ENCODE data around the gene RDH14.

The RDH14 gene, protein sequence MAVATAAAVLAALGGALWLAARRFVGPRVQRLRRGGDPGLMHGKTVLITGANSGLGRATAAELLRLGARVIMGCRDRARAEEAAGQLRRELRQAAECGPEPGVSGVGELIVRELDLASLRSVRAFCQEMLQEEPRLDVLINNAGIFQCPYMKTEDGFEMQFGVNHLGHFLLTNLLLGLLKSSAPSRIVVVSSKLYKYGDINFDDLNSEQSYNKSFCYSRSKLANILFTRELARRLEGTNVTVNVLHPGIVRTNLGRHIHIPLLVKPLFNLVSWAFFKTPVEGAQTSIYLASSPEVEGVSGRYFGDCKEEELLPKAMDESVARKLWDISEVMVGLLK

DNA sequence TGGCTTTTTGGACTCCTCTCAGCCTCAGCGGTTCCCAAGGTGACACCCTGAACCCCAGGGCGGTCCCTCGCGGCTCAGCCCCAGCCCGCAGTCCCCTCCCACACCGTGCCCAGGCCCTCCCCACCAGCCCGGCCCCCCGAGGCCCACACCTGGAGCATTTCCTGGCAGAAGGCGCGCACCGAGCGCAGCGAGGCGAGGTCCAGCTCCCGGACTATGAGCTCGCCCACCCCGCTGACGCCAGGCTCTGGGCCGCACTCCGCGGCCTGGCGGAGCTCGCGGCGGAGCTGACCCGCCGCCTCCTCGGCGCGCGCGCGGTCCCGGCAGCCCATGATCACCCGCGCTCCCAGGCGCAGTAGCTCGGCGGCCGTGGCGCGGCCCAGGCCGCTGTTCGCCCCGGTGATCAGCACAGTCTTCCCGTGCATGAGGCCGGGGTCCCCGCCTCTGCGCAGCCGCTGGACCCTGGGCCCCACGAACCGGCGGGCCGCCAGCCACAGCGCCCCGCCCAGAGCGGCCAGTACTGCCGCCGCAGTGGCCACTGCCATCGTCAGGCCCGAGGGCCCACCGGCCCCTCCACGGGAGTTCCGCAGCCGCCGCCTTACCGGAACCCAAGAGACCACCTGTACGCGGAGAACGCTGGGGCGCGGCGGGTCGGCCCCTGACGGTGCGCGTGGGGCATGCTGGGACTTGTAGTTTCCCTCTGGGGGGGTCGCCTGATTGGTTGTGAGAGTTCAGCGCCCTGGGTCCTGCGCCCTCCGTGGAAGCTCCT lies at the start of gene RDH14:
TSS of gene RDH14 (minus strand) at position 623 of the 766 bp plus-strand sequence. CDS start at position 542, 81 bp downstream.
- peak; percentile 68 for DNase-seq (ENCODE audit: low spot score)

DNA sequence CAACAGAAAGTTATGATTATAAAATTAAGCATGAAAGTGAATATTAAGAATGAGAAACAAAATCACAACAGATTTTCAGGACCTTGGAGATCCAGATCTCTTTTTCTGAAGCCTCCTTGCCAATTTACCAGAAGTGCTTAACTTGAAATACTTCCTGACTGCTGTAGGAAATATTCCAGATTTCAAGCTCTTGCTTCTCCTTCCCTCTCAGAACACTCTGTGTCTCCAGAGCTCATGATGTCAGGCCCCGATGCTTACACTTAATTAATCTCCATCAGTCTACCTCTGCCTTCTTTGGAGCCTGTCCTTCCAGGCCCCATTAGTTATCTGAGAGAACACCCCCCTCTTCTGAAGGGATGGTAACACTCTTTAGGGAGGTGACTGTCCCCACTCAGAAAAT lies 49.6 kb upstream of the RDH14 start:
- DNase-seq (ENCODE audit: low spot score), result no peak

DNA sequence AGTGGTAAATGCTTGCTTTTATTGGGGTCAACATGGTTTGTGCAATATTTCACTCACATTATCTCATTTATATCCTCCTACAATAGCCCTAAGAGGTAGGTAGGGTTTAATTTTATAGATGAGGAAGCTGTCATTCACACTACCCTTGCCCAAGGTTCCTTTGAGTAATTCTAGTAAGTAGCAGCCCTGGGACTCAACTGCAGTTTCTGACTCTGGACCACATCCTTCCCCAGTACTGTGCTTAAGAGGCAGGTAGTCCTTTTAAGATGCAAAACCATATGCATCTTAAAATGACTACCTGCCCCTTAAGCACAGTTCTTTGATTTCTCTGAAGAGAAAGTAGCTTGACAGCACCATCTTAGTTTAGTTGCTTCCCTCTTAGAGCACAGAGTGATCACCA lies 44.7 kb upstream of the RDH14 start:
- no peak for DNase-seq (ENCODE audit: low spot score)

DNA sequence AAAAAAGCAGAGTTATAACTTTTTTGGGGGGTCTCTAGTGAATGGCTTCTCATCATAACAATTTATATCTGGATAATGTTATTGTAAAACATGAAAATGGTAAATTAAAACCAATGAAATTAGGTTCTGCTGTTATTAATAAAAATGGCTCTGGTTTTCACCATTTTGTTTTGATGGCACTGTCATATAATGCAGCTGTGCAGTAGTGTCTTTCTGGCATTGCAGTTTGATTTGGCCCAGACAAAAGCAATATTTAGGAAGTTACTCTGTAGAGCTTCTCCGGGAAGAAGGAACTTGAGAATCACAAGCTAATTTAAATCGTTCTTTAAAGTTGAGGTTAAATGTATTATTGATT lies 44.1 kb upstream of the RDH14 start:
- DNase-seq (ENCODE audit: low spot score), result no peak

DNA sequence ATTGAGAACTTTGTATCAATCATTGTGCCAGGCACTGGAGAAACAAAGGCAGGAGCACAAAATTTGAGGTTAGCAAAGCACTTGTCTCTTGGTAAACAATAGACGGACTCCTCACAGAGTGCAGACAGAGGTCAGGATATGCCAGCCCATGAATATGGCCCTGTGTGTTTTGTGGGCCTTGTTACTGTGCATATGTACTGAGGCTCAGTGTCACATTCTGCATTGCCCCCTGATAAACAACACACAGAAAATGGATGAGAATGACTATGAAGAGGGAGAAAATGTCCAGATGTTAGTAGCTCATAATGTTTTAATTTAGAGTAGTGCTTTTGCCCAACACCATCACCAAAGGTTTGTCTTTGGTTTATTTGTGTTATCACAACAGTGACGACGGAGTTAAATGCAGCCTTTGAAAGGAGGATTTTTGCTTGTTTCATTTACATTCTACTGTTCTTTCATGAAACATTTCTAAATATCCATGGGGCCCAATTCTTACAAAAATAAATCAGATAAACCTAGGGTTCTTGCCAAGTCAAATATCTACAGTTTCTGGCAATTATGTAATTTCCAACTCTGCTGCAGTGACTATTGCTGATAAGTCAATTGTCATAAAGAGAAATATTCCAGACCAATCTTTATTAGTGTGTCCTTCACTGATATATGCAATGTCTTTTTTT lies 43.5 kb upstream of the RDH14 start:
- no peak for DNase-seq (ENCODE audit: low spot score)

DNA sequence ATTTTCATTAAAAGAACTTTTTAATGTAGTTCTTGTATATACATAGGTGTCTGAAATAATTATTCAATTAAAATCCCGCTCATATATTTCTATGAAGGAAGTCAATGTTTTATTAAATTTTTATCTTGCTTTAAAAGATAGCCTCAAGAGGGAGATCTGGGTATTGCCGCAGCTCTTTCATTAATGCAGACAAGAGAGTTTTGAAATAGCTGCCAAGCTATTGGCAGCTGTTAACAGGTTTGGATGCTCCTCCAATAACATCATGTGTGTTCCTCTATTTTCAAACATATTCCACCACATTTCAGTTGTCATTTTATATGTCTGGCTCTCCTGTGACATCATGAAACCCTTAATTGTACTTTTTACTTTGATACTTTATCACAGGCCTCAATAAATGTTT lies 41.8 kb upstream of the RDH14 start:
- no peak for DNase-seq (ENCODE audit: low spot score)

DNA sequence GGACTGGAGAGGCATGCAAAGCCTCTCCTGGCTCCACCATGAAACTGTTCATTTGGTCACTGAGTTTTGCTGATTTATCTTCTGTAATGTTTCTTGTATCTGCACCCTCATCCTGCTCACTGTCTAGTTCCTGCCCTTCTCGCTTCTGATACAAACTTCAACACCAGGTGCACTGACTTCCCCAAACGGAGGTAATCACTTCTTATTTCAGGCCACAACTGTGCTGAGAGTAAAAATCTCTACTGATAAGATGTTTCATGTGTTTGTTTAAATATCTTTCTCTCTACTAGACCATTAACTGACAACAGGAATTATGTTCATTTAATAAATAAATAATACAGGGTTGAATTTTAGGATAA lies 39.8 kb upstream of the RDH14 start:
- DNase-seq (ENCODE audit: low spot score), result no peak

DNA sequence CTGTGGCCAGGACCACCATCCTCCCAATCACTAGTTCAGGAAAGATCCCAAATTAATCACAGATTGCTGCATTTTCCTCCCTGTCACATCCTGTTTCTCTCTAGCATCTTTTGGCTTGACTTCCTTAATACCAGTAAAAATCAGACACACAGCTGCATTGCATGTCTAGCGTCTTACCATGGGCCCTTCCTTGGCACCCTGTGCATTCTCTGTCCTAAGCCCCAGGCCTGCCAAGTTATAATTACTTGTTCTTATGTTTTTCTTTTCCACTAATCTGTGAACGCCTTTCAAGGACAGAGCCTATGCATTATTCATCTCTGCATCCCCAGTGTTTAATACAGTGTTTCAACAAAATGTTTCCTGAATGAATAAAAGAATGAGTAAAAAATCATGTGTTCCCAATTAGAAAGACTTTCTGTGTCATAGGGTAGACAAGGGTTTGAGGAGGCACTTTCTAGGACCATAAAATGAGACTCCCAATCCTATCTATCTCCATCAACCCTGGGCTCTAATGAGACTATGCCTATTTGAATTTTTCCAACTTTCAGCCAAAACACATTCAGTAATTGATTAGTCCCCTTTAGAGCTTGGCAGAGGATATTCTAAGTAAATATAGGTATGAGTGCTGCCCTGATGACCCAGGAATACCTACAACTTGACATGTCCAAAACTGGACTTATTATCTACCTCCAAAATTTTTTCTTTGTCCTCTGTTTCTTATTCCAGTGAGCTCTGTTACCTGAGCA lies 39.2 kb upstream of the RDH14 start:
- no peak for DNase-seq (ENCODE audit: low spot score)

DNA sequence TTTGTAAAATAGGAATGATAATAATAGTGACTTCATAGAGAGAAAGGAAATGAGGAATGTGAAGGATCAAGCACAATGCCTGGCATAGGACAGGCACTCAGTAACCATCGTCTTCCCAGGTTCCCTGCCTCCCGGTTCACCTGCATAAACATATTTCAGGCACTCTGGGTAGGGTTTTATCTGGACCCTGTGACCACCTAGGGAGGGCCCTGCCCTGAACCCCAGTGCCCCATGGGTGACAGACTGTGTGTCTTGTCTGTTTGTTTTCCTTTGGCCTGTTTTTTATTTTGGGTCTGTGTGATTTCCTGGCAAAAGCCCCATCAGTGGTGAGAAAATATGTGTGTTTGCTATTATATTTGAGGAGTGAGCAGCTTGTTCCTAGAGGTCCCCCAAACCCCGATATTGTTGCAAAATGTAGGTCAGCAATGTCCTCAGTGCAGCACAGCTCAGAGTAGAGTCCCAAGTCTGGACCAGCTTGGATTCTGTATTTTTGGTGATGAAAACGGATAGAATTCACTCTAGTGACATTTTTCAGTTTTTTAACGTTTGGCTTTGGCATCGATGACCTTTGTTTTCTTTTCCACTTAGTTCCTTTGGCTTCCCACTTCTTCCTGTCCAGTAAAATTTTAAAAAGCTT lies 38.5 kb upstream of the RDH14 start:
- DNase-seq (ENCODE audit: low spot score), result no peak

DNA sequence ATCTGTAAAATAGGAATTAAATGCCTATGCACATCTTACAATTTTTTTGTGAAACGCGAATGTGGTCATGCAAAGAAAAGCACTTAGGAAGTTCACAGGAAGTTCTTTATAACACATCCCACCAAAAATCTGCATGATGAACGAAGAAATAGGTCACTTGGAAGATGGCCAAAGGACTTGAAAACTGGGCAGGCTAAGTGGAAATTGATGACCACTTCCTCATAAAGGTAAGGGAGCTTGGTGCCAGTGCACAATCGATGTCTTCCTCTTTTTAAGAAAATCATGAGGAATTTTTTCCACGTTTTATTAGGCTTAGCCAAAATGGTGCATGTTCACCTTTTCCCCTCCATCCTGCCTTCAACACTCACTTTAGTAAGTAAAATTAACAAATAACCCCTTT lies 37.2 kb upstream of the RDH14 start:
- DNase-seq (ENCODE audit: low spot score), result no peak

DNA sequence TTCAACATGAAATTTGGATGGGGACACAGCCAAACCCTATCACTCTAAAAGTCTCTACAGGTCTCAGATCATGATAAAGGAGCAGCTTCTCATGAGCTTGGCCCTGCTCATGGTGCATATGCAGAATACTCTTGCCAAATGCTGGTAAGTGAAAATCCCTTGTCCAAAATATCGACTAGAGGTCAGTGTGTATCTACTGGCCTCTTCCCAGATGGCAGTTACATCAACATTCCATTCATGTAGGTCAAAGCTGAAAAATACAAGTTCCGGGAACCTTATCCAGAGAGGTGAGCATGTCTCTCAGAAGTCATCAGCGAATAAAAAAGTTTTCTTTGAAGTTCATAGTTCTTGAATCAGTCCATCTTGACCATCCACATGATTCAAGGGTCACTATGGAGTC lies 36.5 kb upstream of the RDH14 start:
- DNase-seq (ENCODE audit: low spot score), result no peak

DNA sequence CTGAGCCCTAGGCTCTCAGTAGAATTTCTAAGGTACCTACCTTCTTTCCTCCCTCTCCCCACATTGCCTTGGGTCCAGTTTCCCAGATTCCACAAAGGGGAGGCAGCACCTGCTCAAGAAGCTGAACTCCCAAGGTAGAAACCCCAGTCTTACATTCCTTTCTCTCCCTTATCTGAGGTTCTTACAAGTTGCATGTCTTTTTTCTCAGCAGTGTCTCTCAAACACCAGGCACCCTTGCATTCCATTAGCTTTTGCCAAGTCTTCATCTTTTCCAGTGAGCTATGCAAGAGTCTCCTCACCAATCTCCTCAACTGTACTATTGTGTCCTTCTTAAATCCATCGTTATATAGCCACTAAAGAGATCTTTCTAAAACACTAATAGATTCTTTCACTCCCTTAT lies 33.0 kb upstream of the RDH14 start:
- no peak for DNase-seq (ENCODE audit: low spot score)

DNA sequence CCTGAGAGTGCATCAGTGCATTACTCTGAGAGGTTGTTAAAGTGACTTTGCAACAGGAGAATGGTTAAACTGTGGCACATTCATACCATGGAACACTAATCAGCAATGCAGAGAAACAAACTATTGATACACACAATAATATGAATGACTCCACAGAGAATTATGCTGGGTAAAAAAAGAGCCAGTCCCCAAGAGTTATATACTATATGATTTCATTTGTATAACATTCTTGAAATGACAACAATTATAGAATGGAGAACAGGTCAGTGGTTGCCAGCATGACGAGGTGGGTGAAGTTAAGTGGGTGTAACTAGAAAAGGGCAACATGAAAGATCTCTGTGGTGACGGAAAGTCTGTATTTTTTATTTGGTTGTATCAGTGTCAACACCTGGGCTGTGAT lies 31.9 kb upstream of the RDH14 start:
- no peak for DNase-seq (ENCODE audit: low spot score)

DNA sequence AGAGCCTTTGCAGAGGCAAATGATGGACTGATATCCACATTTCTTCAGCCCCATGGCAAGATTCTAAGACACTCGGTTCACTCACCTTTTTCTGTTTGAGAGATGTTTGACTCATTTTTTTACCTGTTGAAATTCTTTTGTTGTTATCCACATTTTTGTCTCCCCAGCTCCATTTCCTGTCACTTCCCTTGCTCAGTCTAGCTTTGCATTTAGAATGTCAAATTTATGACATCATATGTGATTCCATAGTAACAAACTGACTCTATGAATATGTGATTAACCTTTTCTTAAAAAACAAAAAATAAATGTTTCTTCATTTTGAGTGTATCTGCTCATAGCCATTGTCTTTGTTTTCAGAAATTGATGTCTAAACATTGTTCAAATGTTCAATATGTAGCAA lies 28.9 kb upstream of the RDH14 start, which contains the start of gene NT5C1B:
TSS of gene NT5C1B (minus strand) at position 216 of the 400 bp plus-strand sequence. CDS start at position 115, 101 bp downstream.
- no peak for DNase-seq (ENCODE audit: low spot score)

DNA sequence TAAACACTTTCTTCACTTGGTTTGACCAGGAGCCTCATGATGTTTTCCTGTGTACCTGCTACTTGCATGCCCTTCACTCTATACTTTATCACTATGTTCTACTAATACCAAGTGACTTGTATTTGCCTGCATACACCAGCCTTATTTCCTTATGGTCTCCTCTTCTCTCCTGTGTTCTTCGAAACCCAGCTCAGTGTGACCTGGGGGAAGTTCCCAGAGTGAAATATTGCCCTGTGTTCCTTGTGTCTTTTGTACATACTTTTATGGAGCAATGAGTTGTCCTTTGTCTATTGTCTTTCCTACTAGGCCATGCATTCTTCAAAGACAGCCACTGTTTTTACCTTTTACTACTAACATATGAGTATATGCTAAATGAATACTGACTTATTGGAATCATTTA lies 28.3 kb upstream of the RDH14 start:
- no peak for DNase-seq (ENCODE audit: low spot score)

DNA sequence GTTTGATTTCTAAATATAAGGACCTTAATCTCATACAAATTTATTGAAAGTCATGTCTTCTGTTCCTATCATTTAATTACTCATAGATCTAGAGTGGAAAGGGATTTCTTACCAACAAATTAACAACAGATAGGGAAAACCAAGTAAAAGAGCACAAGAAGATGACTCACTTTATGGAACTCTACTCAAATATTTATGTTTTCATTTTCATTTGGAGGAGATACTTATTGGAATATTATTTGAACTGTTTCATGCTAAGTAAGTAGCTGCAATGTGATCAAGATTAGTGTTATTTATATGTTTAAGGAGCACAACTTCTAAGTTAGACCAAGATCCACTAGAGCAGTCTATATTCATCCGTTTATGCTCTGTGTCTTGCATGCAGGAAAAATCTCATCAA lies 27.6 kb upstream of the RDH14 start:
- no peak for DNase-seq (ENCODE audit: low spot score)

DNA sequence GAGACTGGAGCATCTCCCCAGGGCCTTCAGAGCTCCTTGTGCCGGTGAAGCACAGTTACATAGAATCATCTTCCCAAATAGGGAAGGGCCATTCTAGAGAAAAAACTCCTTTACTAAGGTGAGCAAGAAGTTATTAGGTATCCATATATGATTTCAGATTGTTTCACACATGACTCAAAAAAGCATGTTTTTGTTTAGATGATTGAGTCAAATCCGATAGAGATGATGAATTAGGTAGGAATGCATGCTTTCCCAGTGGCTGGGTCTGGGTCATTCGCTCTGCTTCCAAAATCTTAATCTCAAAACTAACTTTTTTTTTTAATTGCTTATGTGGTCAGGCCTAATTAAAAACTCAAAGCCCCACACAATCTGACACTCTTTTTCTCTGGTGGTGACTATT lies 25.1 kb upstream of the RDH14 start:
- DNase-seq (ENCODE audit: low spot score), result no peak

DNA sequence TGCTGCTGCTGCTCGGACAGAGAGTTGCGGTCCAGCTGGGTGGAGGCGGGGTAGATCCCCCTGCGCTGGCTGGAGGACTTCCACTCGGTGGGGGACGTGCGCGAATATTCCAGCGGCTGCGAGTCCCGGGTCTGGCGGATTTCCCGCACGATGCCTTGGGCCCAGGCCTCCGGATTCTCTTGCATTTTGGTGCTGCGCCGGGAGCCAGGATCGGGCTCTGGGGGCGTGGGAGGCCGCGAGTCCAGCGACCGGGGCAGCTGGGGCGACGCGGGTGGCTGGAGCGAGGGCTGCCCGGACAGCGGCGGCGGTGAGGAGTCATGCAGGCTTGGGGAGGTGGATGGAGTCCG lies 24.1 kb upstream of the RDH14 start:
- no peak for DNase-seq (ENCODE audit: low spot score)

DNA sequence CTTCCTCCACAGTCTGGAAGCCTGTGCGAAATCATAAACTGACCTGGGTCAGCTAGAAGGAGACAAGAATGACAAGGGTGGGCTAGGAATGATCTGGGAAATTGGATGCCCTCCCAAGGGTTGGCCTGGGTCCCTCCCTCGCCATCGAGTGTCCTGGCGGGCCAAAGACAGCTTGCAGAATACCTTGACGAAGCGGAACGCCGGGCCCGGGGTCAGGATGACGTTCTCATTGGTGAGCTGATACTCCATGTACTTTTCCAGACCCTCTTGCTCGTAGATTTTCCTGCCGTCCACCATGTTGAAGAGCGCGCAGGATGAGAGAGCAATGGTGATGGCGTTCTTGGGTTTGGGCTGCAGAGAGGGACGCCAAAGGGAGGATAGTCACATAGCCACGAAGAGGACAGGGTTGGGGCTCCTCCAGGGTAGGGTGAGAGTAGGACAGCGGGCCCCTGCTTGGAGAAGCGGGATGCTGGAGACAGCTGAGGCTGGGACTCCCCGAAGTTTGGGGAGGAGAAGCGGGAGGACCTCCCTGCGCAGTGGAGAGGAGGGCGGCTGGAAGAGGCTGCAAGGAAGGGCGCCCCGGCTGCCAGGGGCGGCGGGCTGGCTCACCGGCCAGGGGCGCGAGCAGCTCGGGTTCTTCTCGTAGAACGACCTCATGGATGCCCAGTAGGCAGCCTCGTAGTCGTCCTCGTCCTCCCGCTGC lies 23.6 kb upstream of the RDH14 start:
- DNase-seq (ENCODE audit: low spot score), result no peak

DNA sequence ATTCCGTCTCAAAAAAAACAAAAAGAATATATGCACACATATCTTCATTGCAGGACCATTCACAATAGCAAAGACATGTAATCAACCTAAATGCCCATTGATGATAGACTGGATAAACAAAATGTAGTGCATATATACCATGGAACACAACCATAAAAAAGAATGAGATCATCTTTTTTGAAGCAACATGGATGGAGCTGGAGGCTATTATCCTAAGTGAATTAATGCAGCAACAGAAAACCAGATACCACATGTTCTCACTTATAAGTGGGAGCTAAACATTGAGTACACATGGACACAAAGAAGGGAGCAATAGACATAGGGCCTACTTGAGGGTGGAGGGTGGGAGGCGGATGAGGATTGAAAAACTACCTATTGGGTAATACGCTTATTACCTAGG lies 20.2 kb upstream of the RDH14 start:
- DNase-seq (ENCODE audit: low spot score), result no peak

DNA sequence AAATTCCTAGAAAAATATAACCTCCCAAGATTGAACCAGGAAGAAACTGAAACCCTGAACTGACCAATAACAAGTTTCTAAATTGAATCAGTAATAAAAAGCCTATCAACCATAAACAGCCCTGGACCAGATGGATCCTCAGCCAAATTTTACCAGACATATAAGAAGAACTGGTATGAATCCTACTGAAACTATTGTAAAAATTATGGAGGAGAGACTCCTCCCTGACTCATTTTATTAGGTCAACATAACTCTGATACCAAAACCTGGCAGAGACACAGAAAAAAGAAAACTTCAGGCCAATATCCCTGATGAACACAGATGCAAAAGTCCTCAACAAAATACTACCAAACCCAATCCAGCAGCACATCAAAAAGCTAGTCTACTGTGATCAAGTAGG lies 17.6 kb upstream of the RDH14 start:
- DNase-seq (ENCODE audit: low spot score), result no peak

Data from hematopoietic multipotent progenitor cell treated with erythropoietin and hydrocortisone succinate and interleukin-3 and kit ligand, for 17 days (in vitro differentiated cells).